A549 (cell line): ENCODE measurements around the gene TNPO3. TPM values are rescaled to one million over a fixed set of nuclear protein-coding genes. Genes with fewer than 3 reads are reported as not detected.
A peak's percentile ranks its signal among the peaks of the same experiment; 100 is the strongest.

Experiments used
- ATAC-seq, 2 experiments: fragments of 200-7000 bp in 1 of 2; fragments of >200 bp in 1 of 2; cut with Nextera tagmentation in 1 of 2; cut with Tn5 transposase in 1 of 2; 3 replicates each; pipeline versions ENCODE4 v1.8.0 to v1.9.1; 2018 to 2020; ENCODE audit warnings: mild to moderate bottlenecking in 1 of 2, moderate library complexity in 1 of 2
- CTCF ChIA-PET: fragments of 300-600 bp; sonication (Branson Sonifier 250); formaldehyde crosslinking; extraction: SDS; loops from one replicate; lab custom pipeline; 2021; ENCODE audit warnings: antibody characterized with exemption, inconsistent platforms; lab: Yijun Ruan, JAX
- POLR2A ChIA-PET: fragments of 350-600 bp; formaldehyde crosslinking; extraction: SDS; loops from one replicate; lab custom pipeline; 2021; ENCODE audit warnings: antibody characterized with exemption, inconsistent platforms; lab: Yijun Ruan, JAX
- DNase-seq, 2 experiments: peaks; one replicate each; pipeline versions ENCODE4 v3.0.0 to v3.0.0-alpha.2; 2011 to 2016; ENCODE audit warnings: low read depth in 1 of 2, low spot score in 1 of 2
- FAIRE-seq: peaks from 2 replicates; lab custom pipeline; 2011; peaks lifted over from hg19 to GRCh38; lab: Jason Lieb, UNC
- H3K27ac ChIP-seq, 2 experiments: fragments of >200 bp; sonication (Bioruptor Twin); formaldehyde crosslinking; 3 replicates each; pipeline ENCODE4 v1.5.1; 2016 to 2017
- H3K4me1 ChIP-seq: fragments of >200 bp; sonication (Bioruptor Twin); formaldehyde crosslinking; 3 replicates; pipeline ENCODE4 v1.6.1; 2016
- H3K4me2 ChIP-seq: fragments of >200 bp; sonication (Bioruptor Twin); formaldehyde crosslinking; 3 replicates; pipeline ENCODE4 v1.6.1; 2016
- H3K4me3 ChIP-seq: fragments of >200 bp; sonication (Bioruptor Twin); formaldehyde crosslinking; 3 replicates; pipeline ENCODE4 v1.5.1; 2016
- H3K9me3 ChIP-seq: fragments of >200 bp; sonication (Bioruptor Twin); formaldehyde crosslinking; 3 replicates; pipeline ENCODE4 v1.6.1; 2016
- ATOH8 ChIP-seq: fragments of 250-450 bp; sonication (Bioruptor Pico); IDR thresholded peaks from 2 replicates; pipeline ENCODE4 v1.5.0; 2020; ENCODE audit warnings: low read depth, mild to moderate bottlenecking, moderate library complexity
- BHLHE40 ChIP-seq: IDR thresholded peaks from 2 replicates; pipeline ENCODE4 v1.6.1; 2012; ENCODE audit warnings: low read depth, low read length, inconsistent platforms
- CBX8 ChIP-seq: fragments of 200-600 bp; sonication (generic); IDR thresholded peaks from 2 replicates; pipeline ENCODE4 v1.6.1; 2016
- CHD2 ChIP-seq: fragments of 150-350 bp; IDR thresholded peaks from 2 replicates; pipeline ENCODE4 v1.6.1; 2014; ENCODE audit warnings: low read length; ENCODE audit not compliant: partially characterized antibody
- CHD4 ChIP-seq: fragments of 200-600 bp; sonication (generic); IDR thresholded peaks from 2 replicates; pipeline ENCODE4 v1.6.1; 2016; ENCODE audit warnings: antibody characterized with exemption, mild to moderate bottlenecking, borderline replicate concordance
- CTCF ChIP-seq: fragments of >200 bp; sonication (Bioruptor Twin); formaldehyde crosslinking; IDR thresholded peaks from 3 replicates; pipeline ENCODE4 v1.5.1; 2016
- EHF ChIP-seq: fragments of 250-450 bp; sonication (Bioruptor Pico); IDR thresholded peaks from 2 replicates; pipeline ENCODE4 v1.5.0; 2020; ENCODE audit warnings: mild to moderate bottlenecking
- EHMT2 ChIP-seq: fragments of 200-600 bp; sonication (generic); IDR thresholded peaks from 2 replicates; pipeline ENCODE4 v1.6.1; 2016; ENCODE audit warnings: antibody characterized with exemption, low read depth, mild to moderate bottlenecking, moderate library complexity
- ESRRA ChIP-seq: fragments of 150-350 bp; IDR thresholded peaks from 2 replicates; pipeline ENCODE4 v1.6.1; 2014; ENCODE audit warnings: mild to moderate bottlenecking, low read length, borderline replicate concordance
- FOSB ChIP-seq: fragments of 250-450 bp; sonication (Bioruptor Pico); IDR thresholded peaks from 2 replicates; pipeline ENCODE4 v1.5.0; 2020; ENCODE audit warnings: mild to moderate bottlenecking, moderate library complexity
- GATA3 ChIP-seq: IDR thresholded peaks from 2 replicates; pipeline ENCODE4 v1.6.1; 2012; ENCODE audit warnings: borderline replicate concordance
- HES2 ChIP-seq: fragments of >200 bp; sonication (Bioruptor Twin); formaldehyde crosslinking; IDR thresholded peaks from 2 replicates; pipeline ENCODE4 v1.6.1; 2016
- HEYL ChIP-seq: fragments of 250-450 bp; sonication (Bioruptor Pico); IDR thresholded peaks from 2 replicates; pipeline ENCODE4 v1.8.0; 2021; ENCODE audit warnings: mild to moderate bottlenecking, moderate library complexity
- HMGXB4 ChIP-seq: fragments of 250-450 bp; sonication (Bioruptor Pico); IDR thresholded peaks from 2 replicates; pipeline ENCODE4 v1.5.0; 2021; ENCODE audit warnings: mild to moderate bottlenecking, moderate library complexity, borderline replicate concordance
- HOXB13 ChIP-seq: fragments of 250-450 bp; sonication (Bioruptor Pico); IDR thresholded peaks from 2 replicates; pipeline ENCODE4 v1.5.0; 2020; ENCODE audit warnings: low read depth, mild to moderate bottlenecking, moderate library complexity
- KDM1A ChIP-seq: fragments of 200-600 bp; sonication (generic); IDR thresholded peaks from 2 replicates; pipeline ENCODE4 v1.6.1; 2016; ENCODE audit warnings: low read depth, mild to moderate bottlenecking
- MAFK ChIP-seq: fragments of 450-650 bp; IDR thresholded peaks from 2 replicates; pipeline ENCODE4 v1.6.1; 2014; ENCODE audit not compliant: partially characterized antibody
- NPAS2 ChIP-seq: fragments of 250-450 bp; sonication (Bioruptor Pico); IDR thresholded peaks from 2 replicates; pipeline ENCODE4 v1.8.0; 2022; ENCODE audit warnings: mild to moderate bottlenecking, moderate library complexity, borderline replicate concordance
- RAD21 ChIP-seq, 2 experiments: fragments of >200 bp in 1 of 2; sonication (Bioruptor Twin) in 1 of 2; formaldehyde crosslinking in 1 of 2; IDR thresholded peaks in 1 of 2; conservative IDR thresholded peaks in 1 of 2; 2 replicates in 1 of 2; 3 replicates in 1 of 2; pipeline ENCODE4 v1.6.1; 2012 to 2018; ENCODE audit warnings: inconsistent platforms in 1 of 2
- RCOR1 ChIP-seq: fragments of 150-350 bp; IDR thresholded peaks from 2 replicates; pipeline ENCODE4 v1.6.1; 2014; ENCODE audit warnings: antibody characterized with exemption, low read length, low read depth
- SMC3 ChIP-seq: fragments of >200 bp; sonication (Bioruptor Twin); formaldehyde crosslinking; IDR thresholded peaks from 3 replicates; pipeline ENCODE4 v1.6.1; 2018; ENCODE audit warnings: inconsistent platforms
- TP53 ChIP-seq: fragments of 250-450 bp; sonication (Bioruptor Pico); IDR thresholded peaks from 2 replicates; pipeline ENCODE4 v1.5.0; 2021; ENCODE audit warnings: mild to moderate bottlenecking, moderate library complexity
- ZFP36 ChIP-seq: fragments of 450-650 bp; IDR thresholded peaks from 2 replicates; pipeline ENCODE4 v1.6.1; 2014; ENCODE audit warnings: borderline replicate concordance; ENCODE audit not compliant: partially characterized antibody
- ZNF302 ChIP-seq: fragments of 250-450 bp; sonication (Bioruptor Pico); IDR thresholded peaks from 2 replicates; pipeline ENCODE4 v1.9.0; 2021; ENCODE audit warnings: inconsistent platforms, mild to moderate bottlenecking, moderate library complexity
- WGBS: methylation state at CpG from one replicate; pipeline ENCODE4 v1.1.6; 2017; ENCODE audit errors: missing lambda C conversion rate; 5-methylcytosine and 5-hydroxymethylcytosine counted together
- polyA plus RNA-seq, 4 experiments: library from polyadenylated mRNA; depleted of rRNA in 3 of 4; stranded (reverse); fragments of >200 nt; fragmentation: RNase III in 1 of 4; extraction: RNeasy Plus Mini Kit Qiagen cat#74134 plus additional on column Dnase treatment in 1 of 4; gene quantifications; 2 replicates in 3 of 4; 3 replicates in 1 of 4; pipeline ENCODE4 v1.2.3, GENCODE V29; 2011 to 2017

Gene TNPO3
- polyA plus RNA-seq, 2 of the 4 experiments (the other 2 are of a cell fraction) = 43.2 to 66.9 TPM

- DNase-seq (no peak), FAIRE-seq (no peak), ATAC-seq (no peak)
- TF ChIP-seq ZFP36 (no peak), NPAS2 (no peak), RAD21 (conservative IDR thresholded peaks at IDR 0.05 in 1 of 2, IDR thresholded peaks at IDR 0.05 in 1 of 2) (no peak), HMGXB4 (CRISPR knock-in tag) (no peak), ATOH8 (no peak), EHMT2 (no peak), HES2 (no peak), RCOR1 (no peak), FOSB (CRISPR knock-in tag) (no peak)
- Histone ChIP-seq H3K27ac (no peak overlapping the region), H3K4me2 (no peak overlapping the region), H3K4me1 (peaks cover 16% of the 10 kb centered on the region; the same call in 1 of the 3 replicates), H3K9me3 (no peaks in the 10 kb centered on the region), H3K4me3 (no peak overlapping the region)
- POLR2A ChIA-PET = no interaction called here
- WGBS = 43% methylated on average over 4 of the region's 5 CpGs
- CTCF ChIA-PET = interaction anchor here (1.0 to 1.5 kb wide), 3 partner anchors 182 to 305 kb away, joined by 3 read pairs; no protein-coding TSS in a partner anchor
Measured at GRCh38 chr7:128906001-128906765, 148.7 kb downstream of the TNPO3 start.

- FAIRE-seq = no peak
- no peak for TF ChIP-seq CHD2
- TF ChIP-seq ZNF302 (CRISPR knock-in tag) = no peak
- no peak for TF ChIP-seq HOXB13
- TF ChIP-seq SMC3 = peak; percentile 63
- TF ChIP-seq ESRRA = no peak
- no peak for TF ChIP-seq CBX8
- no peak for TF ChIP-seq GATA3
- no peak for TF ChIP-seq KDM1A
- no peak for TF ChIP-seq EHF (CRISPR knock-in tag)
- no peak for TF ChIP-seq TP53 (CRISPR knock-in tag)
- no peak for TF ChIP-seq BHLHE40
- peak; percentile 52 to 66 for TF ChIP-seq RAD21 (conservative IDR thresholded peaks at IDR 0.05 in 1 of 2, IDR thresholded peaks at IDR 0.05 in 1 of 2)
- peak; percentile 65 for TF ChIP-seq CTCF
- TF ChIP-seq MAFK = no peak
- no peak for TF ChIP-seq NPAS2
- TF ChIP-seq RCOR1 = no peak
- TF ChIP-seq ZFP36 = no peak
- no peak for TF ChIP-seq CHD4
- TF ChIP-seq HEYL (CRISPR knock-in tag) = no peak
- CTCF ChIA-PET = interaction anchor here (0.7 to 3.2 kb wide), 10 partner anchors 12 to 197 kb away, joined by 3 to 28 read pairs (median 3); no protein-coding TSS in a partner anchor
- 12% methylated on average over 7 of the region's 8 CpGs for WGBS
- H3K4me2 ChIP-seq = no peak overlapping the region
- POLR2A ChIA-PET = no interaction called here
- peak; percentile 56 to 60 for DNase-seq
- H3K27ac ChIP-seq = no peak overlapping the region
- H3K4me1 ChIP-seq = peaks cover 16% of the 10 kb centered on the region; the same call in 1 of the 3 replicates
- H3K9me3 ChIP-seq = no peaks in the 10 kb centered on the region
- ATAC-seq = peak; percentile 33 to 82; a peak in 5 of 6 replicates
- no peak overlapping the region for H3K4me3 ChIP-seq
Measured at GRCh38 chr7:128904381-128905197, 150.3 kb downstream of the TNPO3 start.
